ENCODE results near the gene BRMS1L.

DNA sequence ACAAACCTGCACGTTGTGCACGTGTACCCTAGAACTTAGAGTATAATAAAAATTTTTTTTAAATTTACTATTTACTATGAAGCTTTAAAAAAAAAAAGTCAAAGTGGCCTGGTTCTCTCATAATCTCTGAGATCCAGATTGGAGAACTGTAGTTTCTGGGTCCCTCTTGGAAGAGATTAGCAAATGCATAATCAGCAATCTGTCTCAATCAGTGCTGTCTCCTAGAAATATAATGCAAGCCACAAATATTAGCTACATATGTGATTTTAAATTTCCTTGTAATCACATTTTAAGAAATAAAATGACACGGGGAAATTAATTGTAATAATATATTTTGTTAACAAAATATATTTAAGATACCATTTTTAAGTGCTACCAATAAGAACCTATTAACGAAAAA lies 49.3 kb upstream of the BRMS1L start:
- no peak for TF ChIP-seq POLR2A (IDR thresholded peaks at IDR 0.05)
- TF ChIP-seq, protein P1, sequence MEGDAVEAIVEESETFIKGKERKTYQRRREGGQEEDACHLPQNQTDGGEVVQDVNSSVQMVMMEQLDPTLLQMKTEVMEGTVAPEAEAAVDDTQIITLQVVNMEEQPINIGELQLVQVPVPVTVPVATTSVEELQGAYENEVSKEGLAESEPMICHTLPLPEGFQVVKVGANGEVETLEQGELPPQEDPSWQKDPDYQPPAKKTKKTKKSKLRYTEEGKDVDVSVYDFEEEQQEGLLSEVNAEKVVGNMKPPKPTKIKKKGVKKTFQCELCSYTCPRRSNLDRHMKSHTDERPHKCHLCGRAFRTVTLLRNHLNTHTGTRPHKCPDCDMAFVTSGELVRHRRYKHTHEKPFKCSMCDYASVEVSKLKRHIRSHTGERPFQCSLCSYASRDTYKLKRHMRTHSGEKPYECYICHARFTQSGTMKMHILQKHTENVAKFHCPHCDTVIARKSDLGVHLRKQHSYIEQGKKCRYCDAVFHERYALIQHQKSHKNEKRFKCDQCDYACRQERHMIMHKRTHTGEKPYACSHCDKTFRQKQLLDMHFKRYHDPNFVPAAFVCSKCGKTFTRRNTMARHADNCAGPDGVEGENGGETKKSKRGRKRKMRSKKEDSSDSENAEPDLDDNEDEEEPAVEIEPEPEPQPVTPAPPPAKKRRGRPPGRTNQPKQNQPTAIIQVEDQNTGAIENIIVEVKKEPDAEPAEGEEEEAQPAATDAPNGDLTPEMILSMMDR (IDR thresholded peaks at IDR 0.05 in 8 of 11, conservative IDR thresholded peaks at IDR 0.05 in 3 of 11) = no peak
